PC-3 (cell line): ENCODE measurements around the gene SMARCD3. TPM values are rescaled to one million over a fixed set of nuclear protein-coding genes. Genes with fewer than 3 reads are reported as not detected.
A peak's percentile ranks its signal among the peaks of the same experiment; 100 is the strongest.

Source experiments
- ATAC-seq: fragments of 200-7000 bp; cut with Tn5 transposase; 2 replicates; pipeline ENCODE4 v1.9.1; 2020; ENCODE audit warnings: mild to moderate bottlenecking, moderate library complexity
- BruUV-seq: library from RNA; stranded (reverse); fragments of 400-500 nt; replicated peaks from 2 replicates; lab custom pipeline; 2021; lab: Mats Ljungman, UMichigan
- CTCF ChIA-PET: fragments of 300-600 bp; sonication (Branson Sonifier 250); formaldehyde crosslinking; loops from one replicate; lab custom pipeline; 2022; ENCODE audit warnings: antibody characterized with exemption; lab: Charles Lee
- POLR2A ChIA-PET: fragments of 300-600 bp; sonication (Branson Sonifier 250); formaldehyde crosslinking; loops from one replicate; lab custom pipeline; 2022; ENCODE audit warnings: antibody characterized with exemption; ENCODE audit not compliant: unreplicated experiment; lab: Charles Lee
- DNase-seq: peaks from one replicate; pipeline ENCODE4 v3.0.0-alpha.2; 2015
- H2AFZ ChIP-seq: fragments of 300-600 bp; sonication (generic); 2 replicates; pipeline ENCODE4 v1.6.0; 2016; ENCODE audit warnings: antibody characterized with exemption, low read length
- H3F3A ChIP-seq: fragments of 300-600 bp; sonication (generic); one replicate; pipeline ENCODE4 v1.6.0; 2017; ENCODE audit warnings: antibody characterized with exemption, low read length, control low read depth, mild to moderate bottlenecking; ENCODE audit not compliant: unreplicated experiment
- H3K27ac ChIP-seq: fragments of 300-600 bp; sonication (generic); 2 replicates; pipeline ENCODE4 v1.5.1; 2016; ENCODE audit warnings: mild to moderate bottlenecking, low read length
- H3K27me3 ChIP-seq: fragments of 300-600 bp; sonication (generic); 2 replicates; pipeline ENCODE4 v1.6.1; 2016; ENCODE audit warnings: low read length, mixed read lengths
- H3K36me3 ChIP-seq: fragments of 300-600 bp; sonication (generic); 2 replicates; pipeline ENCODE4 v1.6.1; 2016; ENCODE audit warnings: low read depth, mixed run types, low read length, mixed read lengths
- H3K4me1 ChIP-seq: fragments of 300-600 bp; sonication (generic); 2 replicates; pipeline ENCODE4 v1.5.1; 2016; ENCODE audit warnings: low read length; ENCODE audit not compliant: insufficient read depth
- H3K4me2 ChIP-seq: fragments of 300-600 bp; sonication (generic); 2 replicates; pipeline ENCODE4 v1.6.0; 2016; ENCODE audit warnings: low read length
- H3K4me3 ChIP-seq: fragments of 300-600 bp; sonication (generic); 2 replicates; pipeline ENCODE4 v1.5.1; 2016; ENCODE audit warnings: mild to moderate bottlenecking, low read length, mixed read lengths
- H3K79me2 ChIP-seq: fragments of 300-600 bp; sonication (generic); 2 replicates; pipeline ENCODE4 v1.6.1; 2017; ENCODE audit warnings: low read length, mixed read lengths
- H3K9ac ChIP-seq: fragments of 300-600 bp; sonication (generic); 2 replicates; pipeline ENCODE4 v1.6.0; 2016; ENCODE audit warnings: mild to moderate bottlenecking, low read length
- H3K9me2 ChIP-seq: fragments of 300-600 bp; sonication (generic); replicated peaks from 2 replicates; pipeline ENCODE4 v1.6.1; 2016; ENCODE audit warnings: mixed run types, low read length, mixed read lengths
- H3K9me3 ChIP-seq: fragments of 300-600 bp; sonication (generic); 2 replicates; pipeline ENCODE4 v1.6.1; 2016; ENCODE audit warnings: low read length, mixed read lengths
- H4K20me1 ChIP-seq: fragments of 300-600 bp; sonication (generic); 2 replicates; pipeline ENCODE4 v1.6.1; 2016; ENCODE audit warnings: low read length, mixed read lengths
- CTCF ChIP-seq: fragments of 300-600 bp; sonication (generic); conservative IDR thresholded peaks from 2 replicates; pipeline ENCODE4 v1.5.1; 2017; ENCODE audit warnings: antibody characterized with exemption, low read depth, mild to moderate bottlenecking, low read length
- EZH2 ChIP-seq: fragments of 300-600 bp; sonication (generic); IDR thresholded peaks from one replicate; pipeline ENCODE4 v1.6.1; 2017; ENCODE audit warnings: antibody characterized with exemption, mild to moderate bottlenecking, low read length; ENCODE audit not compliant: unreplicated experiment
- EZH2phosphoT487 ChIP-seq: fragments of 300-600 bp; sonication (generic); IDR thresholded peaks from 2 replicates; pipeline ENCODE4 v1.6.1; 2018; ENCODE audit warnings: mild to moderate bottlenecking, antibody characterized with exemption, low read length, borderline replicate concordance
- intact Hi-C: fragments of 100-400 bp; cut with micrococcal nuclease; formaldehyde crosslinking; loops from 2 replicates; pipeline ENCODE4 v1.9.0; 2023
- total RNA-seq: library from RNA; depleted of rRNA; stranded (reverse); fragments of >200 nt; gene quantifications from 2 replicates; pipeline ENCODE4 v1.2.3, GENCODE V29; 2014

SMARCD3 gene
- total RNA-seq, 1 experiment from 2014 or later: 9.1 TPM

DNA sequence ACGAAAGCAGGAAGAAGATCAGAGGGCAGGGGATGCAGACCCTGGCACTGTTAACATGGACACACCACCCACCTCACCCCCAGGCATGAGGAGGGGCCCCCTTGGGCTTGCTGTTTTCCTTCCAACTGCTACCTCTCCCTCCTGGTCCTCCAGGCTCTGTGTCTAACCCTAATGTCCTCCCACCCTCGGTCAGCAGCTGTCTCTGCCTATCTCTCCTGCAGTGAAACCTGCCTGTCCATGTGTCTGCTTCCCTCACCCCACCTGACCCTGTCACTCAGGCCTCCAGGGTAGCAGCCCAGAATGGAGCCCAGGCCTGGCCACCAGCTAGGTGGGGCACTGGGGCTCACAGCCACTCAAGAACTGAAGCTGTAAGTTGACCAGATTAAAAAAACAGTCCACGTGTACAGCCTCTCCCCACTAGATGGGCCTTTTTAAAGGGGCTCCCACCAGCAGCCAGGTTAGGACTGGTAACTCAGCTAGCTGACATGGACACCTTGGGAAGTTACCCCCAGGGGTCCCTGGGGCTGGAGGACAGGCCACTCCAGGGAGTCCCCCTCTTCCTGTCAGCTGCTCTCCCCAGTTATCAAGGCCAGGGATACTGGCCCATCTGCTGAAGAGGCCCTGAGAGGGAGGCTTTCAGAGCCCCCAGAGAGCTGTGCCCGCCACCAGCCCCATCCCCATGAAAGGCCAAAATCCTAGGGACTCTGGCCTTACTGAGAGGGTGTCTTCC, 1.5 kb downstream of the SMARCD3 start:
- BruUV-seq: no TSS peak
- no peaks in the 10 kb centered on the region for H3K9me3 ChIP-seq
- POLR2A ChIA-PET: interaction anchor here (0.6 kb wide), 1 partner anchor 521 kb away, joined by 3 read pairs; no protein-coding TSS in a partner anchor

DNA sequence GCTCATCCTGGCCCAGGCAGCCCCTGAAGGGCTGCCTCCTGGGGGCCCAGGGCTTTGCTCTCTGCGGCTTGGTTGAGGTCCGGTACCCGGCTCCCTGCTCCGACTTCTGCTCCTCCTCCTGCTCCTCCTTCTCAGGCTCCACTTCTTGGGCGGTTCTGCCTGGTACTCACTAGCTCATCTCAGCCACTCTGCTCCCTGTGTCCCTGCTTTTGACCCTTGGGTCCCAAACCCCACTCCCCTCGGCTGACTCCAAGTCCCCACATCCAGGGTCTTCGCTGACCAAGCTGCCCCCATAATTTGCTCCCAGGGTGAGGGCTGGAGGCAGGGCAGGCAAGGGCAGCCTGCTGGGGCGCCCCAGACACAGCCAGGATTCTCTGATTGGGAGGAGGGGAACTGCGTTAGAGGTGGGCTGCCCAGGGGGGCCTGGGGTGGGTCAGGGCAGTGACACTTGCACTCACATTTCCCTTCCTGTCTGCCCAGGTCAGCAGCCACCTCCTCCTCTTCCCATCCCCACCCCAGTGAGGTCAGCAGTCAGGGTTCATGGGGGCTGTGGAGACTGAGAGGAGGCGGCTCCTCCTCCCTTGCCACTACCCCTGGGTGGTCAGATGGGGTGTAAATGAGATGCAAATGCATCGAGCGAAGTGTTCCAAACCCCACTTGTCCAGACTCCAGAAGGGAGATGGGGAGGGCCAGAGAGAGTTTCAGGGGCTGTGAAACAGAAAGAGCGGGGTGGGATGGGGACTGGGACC, 2.2 kb downstream of the SMARCD3 start:
- DNase-seq (no peak), ATAC-seq (no peak)
- Histone ChIP-seq H3K27me3 (no peaks in the 10 kb centered on the region), H3K36me3 (no peaks in the 10 kb centered on the region), H4K20me1 (no peaks in the 10 kb centered on the region), H3K9me2 (no peaks in the 10 kb centered on the region), H3K4me1 (peaks cover 4% of the 10 kb centered on the region), H3K9me3 (no peaks in the 10 kb centered on the region), H2AFZ (no peak overlapping the region), H3K27ac (no peak overlapping the region), H3K79me2 (no peaks in the 10 kb centered on the region), H3F3A (no peaks in the 10 kb centered on the region), H3K4me3 (no peak overlapping the region), H3K9ac (no peak overlapping the region), H3K4me2 (peak overlapping the region; percentile 51; the same call in 1 of the 2 replicates)
- ChIA-PET POLR2A (no interaction called here), CTCF (interaction anchor here (0.5 kb wide), 1 partner anchor 26 kb away, joined by 9 read pairs; no protein-coding TSS in a partner anchor)
- BruUV-seq: no TSS peak
- TF ChIP-seq CTCF: no peak
- TF ChIP-seq EZH2phosphoT487: no peak
- TF ChIP-seq EZH2: no peak
- intact Hi-C loops: loop anchor here (5.0 kb wide), 1 partner anchor 56 kb away; no protein-coding TSS in a partner anchor

More for the DNA sequence above, 1.5 kb downstream of the SMARCD3 start:
- peak overlapping the region; percentile 99; the same call in 1 of the 2 replicates for H3K4me2 ChIP-seq
- no peaks in the 10 kb centered on the region for H3F3A ChIP-seq
- H3K27ac ChIP-seq: no peak overlapping the region
- no peaks in the 10 kb centered on the region for H4K20me1 ChIP-seq
- H2AFZ ChIP-seq: no peak overlapping the region
- no peaks in the 10 kb centered on the region for H3K36me3 ChIP-seq
- peaks cover 4% of the 10 kb centered on the region for H3K4me1 ChIP-seq
- intact Hi-C loops: loop anchor here (5.0 kb wide), 1 partner anchor 55 kb away; no protein-coding TSS in a partner anchor
- no peak overlapping the region for H3K9ac ChIP-seq
- no peaks in the 10 kb centered on the region for H3K27me3 ChIP-seq
- DNase-seq (no peak), ATAC-seq (no peak)
- H3K4me3 ChIP-seq: no peak overlapping the region
- no peaks in the 10 kb centered on the region for H3K79me2 ChIP-seq
- CTCF ChIA-PET: no interaction called here
- H3K9me2 ChIP-seq: no peaks in the 10 kb centered on the region
- no peak for TF ChIP-seq EZH2phosphoT487
- TF ChIP-seq EZH2: no peak
- TF ChIP-seq CTCF: no peak
